Sigmoid colon (tissue), 4 donors: ENCODE data around the gene LEAP2.

Experiments used
- CTCF ChIP-seq, 4 experiments: fragments of 450-650 bp in 3 of 4; fragments of 200-600 bp in 1 of 4; IDR thresholded peaks; one replicate each; pipeline ENCODE4 v1.5.1; 2016 to 2019; ENCODE audit warnings: antibody characterized with exemption in 4 of 4, mild to moderate bottlenecking in 3 of 4, moderate library complexity in 2 of 4
- EP300 ChIP-seq, 4 donors: sonication (generic); formaldehyde crosslinking; IDR thresholded peaks; one replicate each; pipeline ENCODE4 v1.6.1; 2017; ENCODE audit warnings: antibody characterized with exemption in 4 of 4
- POLR2A ChIP-seq, 2 donors: fragments of 450-650 bp; IDR thresholded peaks; one replicate each; pipeline ENCODE4 v1.6.1; 2016; ENCODE audit warnings: antibody characterized with exemption in 2 of 2, mild to moderate bottlenecking in 2 of 2, moderate library complexity in 2 of 2

GRCh38 chr5:132848270-132848669 lies 25.2 kb upstream of the LEAP2 start:
- no peak for TF ChIP-seq CTCF (IDR thresholded peaks at IDR 0.05)
- no peak for TF ChIP-seq POLR2A (IDR thresholded peaks at IDR 0.05)
- no peak for TF ChIP-seq EP300 (IDR thresholded peaks at IDR 0.05)
